ENCODE data around the gene PLCG1.
A peak's percentile ranks its signal among the peaks of the same experiment; 100 is the strongest.

The PLCG1 gene

DNA sequence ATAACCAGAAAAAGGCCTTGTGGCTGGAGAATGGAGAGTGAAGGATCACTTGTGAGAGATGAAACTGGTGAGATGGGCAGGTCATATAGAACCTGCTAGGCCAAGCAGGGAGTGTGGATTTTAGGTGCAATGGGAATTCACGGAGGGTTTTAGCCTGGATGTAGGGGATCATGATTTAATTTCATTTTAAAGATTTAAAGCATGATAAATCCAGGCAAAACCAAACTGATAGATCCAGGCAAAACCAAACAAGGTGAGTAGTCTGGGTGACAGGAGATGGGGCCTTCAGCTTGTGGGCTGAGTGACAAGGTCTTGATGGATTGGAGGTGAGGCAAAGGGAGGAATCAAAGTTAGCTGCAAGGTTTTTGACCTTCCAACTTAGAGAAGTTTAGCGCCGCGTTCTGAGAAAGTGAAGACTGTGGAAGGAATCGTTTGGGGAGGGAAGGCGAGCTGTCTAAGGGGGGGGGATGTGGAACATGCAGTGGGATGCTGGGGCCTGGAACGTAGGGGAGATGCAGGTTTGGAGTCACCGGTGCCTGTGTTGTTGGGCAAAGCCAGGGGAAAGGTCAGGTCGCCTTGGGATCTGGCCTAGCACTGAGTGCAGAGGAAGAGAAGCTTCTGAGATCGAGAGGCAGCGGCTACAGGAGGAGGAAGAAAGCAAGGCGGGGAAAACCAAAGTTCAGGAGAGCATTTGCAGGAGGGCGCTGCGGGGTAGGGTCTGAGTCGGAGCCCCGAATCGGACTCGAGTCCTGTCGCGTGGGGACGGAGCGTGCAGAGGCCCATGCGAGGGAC, 1.3 kb upstream of the PLCG1 start:
- no peak overlapping the region for H3K27ac ChIP-seq (ENCODE audit: insufficient read depth, low read depth, low read length, poor library complexity, severe bottlenecking)
- peaks cover 31% of the 10 kb centered on the region for H3K4me1 ChIP-seq (ENCODE audit: control insufficient read depth, insufficient read depth, low read length)
- no peaks in the 10 kb centered on the region for H3K27me3 ChIP-seq (ENCODE audit: control insufficient read depth, insufficient read depth, low read length, poor library complexity, severe bottlenecking)
- WGBS, 2 experiments: 43% methylated on average over 23 of the region's 23 CpGs
- H3K9me3 ChIP-seq (ENCODE audit: control insufficient read depth, low read length): no peaks in the 10 kb centered on the region
- H3K36me3 ChIP-seq (ENCODE audit: control insufficient read depth, insufficient read depth, low read length): no peaks in the 10 kb centered on the region
- peak overlapping the region; percentile 91 for H3K4me3 ChIP-seq (ENCODE audit: insufficient read depth, low read depth, low read length)

DNA sequence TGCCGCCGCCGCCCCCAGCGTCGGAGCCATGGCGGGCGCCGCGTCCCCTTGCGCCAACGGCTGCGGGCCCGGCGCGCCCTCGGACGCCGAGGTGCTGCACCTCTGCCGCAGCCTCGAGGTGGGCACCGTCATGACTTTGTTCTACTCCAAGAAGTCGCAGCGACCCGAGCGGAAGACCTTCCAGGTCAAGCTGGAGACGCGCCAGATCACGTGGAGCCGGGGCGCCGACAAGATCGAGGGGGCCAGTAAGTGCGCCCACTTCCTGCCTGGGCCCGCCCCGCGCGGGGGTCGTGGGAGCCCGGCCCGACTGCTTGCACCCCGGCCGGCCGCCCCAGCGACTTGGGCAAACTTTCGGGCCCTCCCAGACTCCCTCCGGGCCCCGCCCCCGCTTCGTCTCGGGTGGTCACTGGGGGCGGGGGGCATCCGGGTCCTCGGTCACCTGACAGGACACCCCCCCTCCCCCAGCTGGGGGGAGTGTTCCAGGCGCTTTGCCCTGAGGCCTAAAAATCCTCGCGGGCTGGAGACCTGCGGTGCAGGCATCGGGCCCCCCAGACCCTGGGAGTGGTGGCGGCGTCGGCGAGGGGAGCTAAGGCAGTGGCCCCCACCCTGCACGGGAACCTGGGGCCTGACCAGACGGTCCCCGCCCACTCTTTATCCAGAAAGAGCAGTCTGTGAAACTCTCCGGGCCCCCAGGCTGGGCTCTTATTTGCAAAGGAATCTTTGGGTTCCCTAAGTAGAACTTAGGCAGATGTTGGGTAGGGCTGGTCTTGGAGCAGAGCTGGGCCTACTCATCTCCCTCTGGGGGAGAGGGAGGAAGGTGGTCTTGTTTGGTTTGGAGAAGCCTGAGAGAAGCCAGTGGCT, 501 bp downstream of the PLCG1 start:
- peak overlapping the region; percentile 91 for H3K4me3 ChIP-seq (ENCODE audit: insufficient read depth, low read depth, low read length)
- 0% methylated on average over 66 of the region's 66 CpGs for WGBS, 2 experiments
- H3K27me3 ChIP-seq (ENCODE audit: control insufficient read depth, insufficient read depth, low read length, poor library complexity, severe bottlenecking): no peaks in the 10 kb centered on the region
- peak overlapping the region; percentile 98 for H3K27ac ChIP-seq (ENCODE audit: insufficient read depth, low read depth, low read length, poor library complexity, severe bottlenecking)
- H3K9me3 ChIP-seq (ENCODE audit: control insufficient read depth, low read length): no peaks in the 10 kb centered on the region
- no peaks in the 10 kb centered on the region for H3K36me3 ChIP-seq (ENCODE audit: control insufficient read depth, insufficient read depth, low read length)
- H3K4me1 ChIP-seq (ENCODE audit: control insufficient read depth, insufficient read depth, low read length): peaks cover 44% of the 10 kb centered on the region

- Histone ChIP-seq H3K27ac (ENCODE audit: insufficient read depth, low read depth, low read length, poor library complexity, severe bottlenecking) (no peak overlapping the region), H3K36me3 (ENCODE audit: control insufficient read depth, insufficient read depth, low read length) (no peaks in the 10 kb centered on the region), H3K9me3 (ENCODE audit: control insufficient read depth, low read length) (no peaks in the 10 kb centered on the region), H3K4me3 (ENCODE audit: insufficient read depth, low read depth, low read length) (peak overlapping the region; percentile 91), H3K27me3 (ENCODE audit: control insufficient read depth, insufficient read depth, low read length, poor library complexity, severe bottlenecking) (no peaks in the 10 kb centered on the region), H3K4me1 (ENCODE audit: control insufficient read depth, insufficient read depth, low read length) (peaks cover 44% of the 10 kb centered on the region)
- 24% methylated on average over 12 of the region's 12 CpGs for WGBS, 2 experiments
These were observed 1.3 kb downstream of the PLCG1 start for GRCh38 chr20:41138475-41139226.

GRCh38 chr20:41139227-41140093, 2.1 kb downstream of the PLCG1 start:
- 87 to 91% methylated on average over 5 of the region's 5 CpGs for WGBS, 2 experiments
- Histone ChIP-seq H3K36me3 (ENCODE audit: control insufficient read depth, insufficient read depth, low read length) (no peaks in the 10 kb centered on the region), H3K9me3 (ENCODE audit: control insufficient read depth, low read length) (no peaks in the 10 kb centered on the region), H3K4me3 (ENCODE audit: insufficient read depth, low read depth, low read length) (peak overlapping the region; percentile 91), H3K27me3 (ENCODE audit: control insufficient read depth, insufficient read depth, low read length, poor library complexity, severe bottlenecking) (no peaks in the 10 kb centered on the region), H3K4me1 (ENCODE audit: control insufficient read depth, insufficient read depth, low read length) (peaks cover 44% of the 10 kb centered on the region), H3K27ac (ENCODE audit: insufficient read depth, low read depth, low read length, poor library complexity, severe bottlenecking) (no peak overlapping the region)

DNA sequence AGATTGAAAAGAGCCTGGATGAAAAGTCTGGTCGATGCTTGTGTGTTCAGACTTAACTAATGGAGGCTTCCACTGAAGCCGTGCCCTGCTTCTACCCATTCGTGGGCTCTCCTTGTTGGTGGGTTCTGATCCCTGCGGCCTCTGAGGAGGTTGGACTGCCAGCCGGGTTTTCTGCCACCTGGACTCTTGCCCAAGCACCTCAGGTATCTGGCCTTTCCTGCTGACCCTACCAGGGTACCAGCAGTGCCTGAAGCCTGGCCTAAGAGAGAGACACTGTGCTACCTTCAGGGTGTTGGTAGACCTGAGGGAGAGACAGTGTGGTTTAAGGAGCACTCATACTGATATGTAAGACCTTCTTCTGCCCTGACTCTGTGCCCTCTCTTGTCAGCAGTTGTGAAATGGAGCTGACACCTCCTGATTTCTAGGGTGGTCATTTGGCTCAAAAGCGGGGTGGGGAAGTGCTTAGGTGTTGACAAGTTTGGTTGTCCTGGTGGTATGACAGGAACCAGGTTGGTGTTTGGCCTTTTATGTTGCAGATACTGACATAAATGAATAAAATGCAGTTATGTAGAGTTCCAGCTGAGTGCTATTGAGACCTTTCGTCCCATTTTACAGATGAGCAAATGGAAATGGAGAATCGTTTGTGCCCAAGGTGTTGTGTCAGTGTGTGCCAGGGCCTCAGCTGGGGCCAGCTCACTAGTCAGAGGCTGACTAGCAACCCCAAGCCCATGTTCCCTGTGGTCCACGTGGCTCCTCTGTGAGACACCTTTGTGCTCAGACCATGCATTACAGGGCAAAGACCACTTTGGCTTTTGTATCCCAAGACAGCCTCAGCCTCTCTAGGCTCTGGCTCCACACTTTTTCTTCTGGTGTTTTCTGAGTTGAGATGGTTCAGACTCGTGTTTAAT, 3.1 kb downstream of the PLCG1 start:
- H3K9me3 ChIP-seq (ENCODE audit: control insufficient read depth, low read length): no peaks in the 10 kb centered on the region
- H3K4me1 ChIP-seq (ENCODE audit: control insufficient read depth, insufficient read depth, low read length): peaks cover 44% of the 10 kb centered on the region
- 86% methylated on average over 10 of the region's 10 CpGs for WGBS, 2 experiments
- H3K27ac ChIP-seq (ENCODE audit: insufficient read depth, low read depth, low read length, poor library complexity, severe bottlenecking): no peak overlapping the region
- no peaks in the 10 kb centered on the region for H3K36me3 ChIP-seq (ENCODE audit: control insufficient read depth, insufficient read depth, low read length)
- H3K27me3 ChIP-seq (ENCODE audit: control insufficient read depth, insufficient read depth, low read length, poor library complexity, severe bottlenecking): no peaks in the 10 kb centered on the region
- no peak overlapping the region for H3K4me3 ChIP-seq (ENCODE audit: insufficient read depth, low read depth, low read length)

GRCh38 chr20:41141153-41141815, 3.9 kb downstream of the PLCG1 start:
- H3K27ac ChIP-seq (ENCODE audit: insufficient read depth, low read depth, low read length, poor library complexity, severe bottlenecking): no peak overlapping the region

GRCh38 chr20:41142245-41142644, 4.9 kb downstream of the PLCG1 start:
- Histone ChIP-seq H3K27ac (ENCODE audit: insufficient read depth, low read depth, low read length, poor library complexity, severe bottlenecking) (no peak overlapping the region), H3K9me3 (ENCODE audit: control insufficient read depth, low read length) (no peaks in the 10 kb centered on the region), H3K27me3 (ENCODE audit: control insufficient read depth, insufficient read depth, low read length, poor library complexity, severe bottlenecking) (no peaks in the 10 kb centered on the region), H3K4me1 (ENCODE audit: control insufficient read depth, insufficient read depth, low read length) (peaks cover 38% of the 10 kb centered on the region), H3K4me3 (ENCODE audit: insufficient read depth, low read depth, low read length) (no peak overlapping the region), H3K36me3 (ENCODE audit: control insufficient read depth, insufficient read depth, low read length) (no peaks in the 10 kb centered on the region)
- 88 to 90% methylated on average over 4 of the region's 4 CpGs for WGBS, 2 experiments

More at GRCh38 chr20:41141153-41141815, 3.9 kb downstream of the PLCG1 start:
- H3K4me1 ChIP-seq (ENCODE audit: control insufficient read depth, insufficient read depth, low read length): peaks cover 40% of the 10 kb centered on the region
- H3K4me3 ChIP-seq (ENCODE audit: insufficient read depth, low read depth, low read length): no peak overlapping the region
- no peaks in the 10 kb centered on the region for H3K27me3 ChIP-seq (ENCODE audit: control insufficient read depth, insufficient read depth, low read length, poor library complexity, severe bottlenecking)
- WGBS, 2 experiments: 72 to 74% methylated on average over 8 of the region's 8 CpGs
- no peaks in the 10 kb centered on the region for H3K9me3 ChIP-seq (ENCODE audit: control insufficient read depth, low read length)
- no peaks in the 10 kb centered on the region for H3K36me3 ChIP-seq (ENCODE audit: control insufficient read depth, insufficient read depth, low read length)

DNA sequence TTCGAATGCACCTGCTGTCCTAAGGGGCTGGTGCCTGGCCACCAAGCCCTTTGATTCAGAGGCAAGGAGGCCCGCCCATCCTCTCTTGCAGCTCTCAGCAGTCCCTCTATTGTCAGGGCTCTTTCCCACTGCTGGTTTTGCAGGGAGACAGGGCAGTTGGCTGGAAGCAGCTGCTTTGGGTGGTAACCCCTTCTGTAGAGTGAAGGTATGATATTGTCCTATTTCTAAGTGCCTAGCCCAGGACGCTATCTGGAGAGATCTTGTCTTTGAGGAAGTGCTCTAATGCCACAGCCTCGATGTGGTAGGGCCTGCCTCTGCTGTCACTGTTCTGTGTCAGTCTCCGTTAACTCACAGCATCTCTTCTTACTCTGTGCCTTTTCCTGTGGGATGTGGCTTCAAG, 5.6 kb downstream of the PLCG1 start:
- Histone ChIP-seq H3K4me1 (ENCODE audit: control insufficient read depth, insufficient read depth, low read length) (peaks cover 38% of the 10 kb centered on the region), H3K4me3 (ENCODE audit: insufficient read depth, low read depth, low read length) (no peak overlapping the region), H3K36me3 (ENCODE audit: control insufficient read depth, insufficient read depth, low read length) (no peaks in the 10 kb centered on the region), H3K9me3 (ENCODE audit: control insufficient read depth, low read length) (no peaks in the 10 kb centered on the region), H3K27ac (ENCODE audit: insufficient read depth, low read depth, low read length, poor library complexity, severe bottlenecking) (no peak overlapping the region), H3K27me3 (ENCODE audit: control insufficient read depth, insufficient read depth, low read length, poor library complexity, severe bottlenecking) (no peaks in the 10 kb centered on the region)
- 80 to 86% methylated on average over 5 of the region's 5 CpGs for WGBS, 2 experiments

Data from ectodermal cell (in vitro differentiated cells).